HG03135 (cell line): ENCODE measurements around the gene MICAL3.
"Not testable (repeated sequence)": the region's sequence is repeated elsewhere in the genome, so short reads cannot be mapped to it uniquely, and the experiment has no call there.

Source experiments
- ATAC-seq: cut with Tn5 transposase; IDR thresholded peaks from one replicate; pipeline ENCODE4 v1.9.1; 2021; ENCODE audit warnings: mild to moderate bottlenecking, moderate library complexity; ENCODE audit not compliant: unreplicated experiment

MICAL3 gene

GRCh38 chr22:17939011-17939410 lies 85.3 kb downstream of the MICAL3 start:
- ATAC-seq: no peak

DNA sequence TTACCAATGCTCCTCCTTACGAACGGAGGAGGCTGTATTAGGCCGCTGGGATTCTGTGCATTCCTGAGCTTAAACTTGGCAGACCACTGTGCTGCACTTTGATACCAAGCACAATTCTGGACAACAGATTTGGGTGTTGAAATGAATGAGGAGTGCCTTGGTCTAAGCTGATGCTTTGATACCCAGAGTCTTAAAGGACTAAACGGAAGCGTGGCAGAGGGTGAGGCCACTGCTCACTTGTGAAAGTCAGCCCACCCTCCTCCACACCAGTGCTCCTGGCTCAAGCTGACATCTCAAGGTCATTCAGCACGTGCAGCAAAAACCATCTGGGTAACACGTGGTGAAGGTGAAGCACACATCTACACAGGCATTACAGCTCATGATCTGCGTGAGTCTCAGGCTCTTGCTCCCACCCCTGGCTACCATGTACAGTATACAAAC lies 85.9 kb downstream of the MICAL3 start:
- ATAC-seq: no peak

- ATAC-seq: not testable (repeated sequence)
Observed at GRCh38 chr22:17932457-17932856, 91.9 kb downstream of the MICAL3 start.

DNA sequence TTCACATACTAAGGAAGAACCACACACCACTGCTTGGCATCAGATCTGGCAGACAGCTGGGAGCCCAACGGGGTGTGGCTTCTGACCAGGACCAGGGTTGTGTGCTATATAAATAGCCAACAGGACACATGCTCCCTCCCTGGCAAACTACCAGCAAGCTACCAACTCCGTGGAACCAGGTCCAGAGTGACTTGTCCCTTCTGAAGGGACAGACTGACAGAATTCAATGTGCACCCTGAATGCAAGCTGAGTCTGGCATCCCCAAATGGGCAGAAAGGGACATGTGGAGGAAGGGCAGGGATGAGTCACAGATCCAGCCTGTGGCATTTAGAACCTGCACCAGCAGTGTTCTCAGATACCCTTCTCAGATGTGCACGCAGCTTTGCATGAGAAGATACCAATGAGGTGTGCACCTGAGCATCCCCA lies 92.9 kb downstream of the MICAL3 start:
- no peak for ATAC-seq

DNA sequence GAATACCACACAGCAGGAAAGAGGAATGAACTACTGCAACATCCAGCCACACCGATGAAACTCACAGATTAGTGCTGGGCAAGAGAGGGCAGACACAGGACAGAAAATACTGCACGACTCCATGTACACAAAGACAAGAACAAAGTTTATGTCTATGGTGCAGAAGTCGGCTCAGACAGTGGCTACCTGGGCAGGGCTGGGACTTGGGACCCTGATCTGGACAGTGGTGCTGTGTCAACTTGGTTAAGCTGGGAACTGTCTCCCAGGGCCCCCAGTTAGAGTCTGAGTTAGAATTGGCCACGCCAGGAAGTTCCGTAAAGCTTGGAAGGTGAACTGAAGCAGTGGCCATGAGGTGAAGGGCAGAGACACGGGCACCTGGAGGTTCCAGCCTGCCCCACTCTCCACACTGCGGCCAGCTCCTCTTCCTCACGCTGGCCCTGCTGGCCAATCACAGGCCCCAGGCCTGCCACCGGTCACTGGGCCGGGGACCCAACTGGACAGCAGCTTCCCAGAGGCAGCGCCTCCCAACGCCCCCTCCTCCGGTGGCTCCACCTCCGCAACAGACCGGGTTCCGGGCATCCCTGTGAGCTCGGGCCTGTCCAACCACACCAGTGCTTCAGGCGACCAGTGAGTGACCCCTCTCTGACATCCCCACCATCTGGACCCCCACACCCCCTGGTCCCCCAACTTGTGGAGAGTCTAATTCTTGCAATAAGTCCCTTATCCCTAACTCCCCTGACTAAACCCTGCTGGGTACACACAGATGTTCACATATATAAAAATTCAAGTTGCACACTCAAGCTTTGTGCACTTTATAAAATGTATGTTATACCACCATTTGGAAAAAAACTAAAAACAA lies 93.7 kb downstream of the MICAL3 start:
- no peak for ATAC-seq

DNA sequence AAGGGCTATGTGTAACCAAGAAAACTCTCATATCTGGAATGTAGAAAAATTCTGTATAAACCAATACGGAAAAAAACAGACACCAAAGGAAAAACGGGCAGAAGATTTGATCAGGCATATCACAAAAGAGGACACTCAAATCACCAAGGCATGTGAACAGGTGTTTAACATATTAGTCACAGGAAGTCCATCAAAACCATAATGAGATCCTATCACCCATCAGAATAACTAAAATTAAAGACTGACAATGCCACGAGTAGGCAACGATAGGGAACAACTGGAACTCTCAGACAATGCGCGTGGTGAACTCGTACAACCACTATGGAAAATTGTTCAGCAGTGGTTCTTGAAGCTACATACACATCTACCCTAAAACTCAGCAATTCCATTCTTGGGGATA lies 94.5 kb downstream of the MICAL3 start:
- ATAC-seq: no peak

GRCh38 chr22:17928391-17928790 lies 96.0 kb downstream of the MICAL3 start:
- ATAC-seq: no peak

- ATAC-seq: no peak
Observed at GRCh38 chr22:17927062-17927461, 97.3 kb downstream of the MICAL3 start.

DNA sequence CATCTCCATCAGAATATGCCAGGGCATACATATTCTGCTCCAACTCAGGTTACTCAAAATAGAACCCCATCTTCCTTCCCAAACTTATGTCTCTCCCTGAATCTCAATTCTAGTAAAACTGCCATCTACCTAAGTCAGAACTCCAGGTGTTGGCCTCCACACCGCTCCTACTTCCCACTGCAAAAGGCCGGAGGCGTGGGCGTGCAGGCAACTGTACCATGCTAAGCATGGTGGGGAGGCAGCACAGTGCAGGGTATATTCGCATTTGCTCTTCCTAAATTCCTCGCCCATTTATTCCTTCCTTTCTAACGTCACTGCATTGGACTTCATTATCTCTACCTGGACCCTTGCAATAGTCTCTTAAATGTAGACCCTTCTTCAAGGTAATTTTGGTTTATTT lies 97.8 kb downstream of the MICAL3 start:
- no peak for ATAC-seq

DNA sequence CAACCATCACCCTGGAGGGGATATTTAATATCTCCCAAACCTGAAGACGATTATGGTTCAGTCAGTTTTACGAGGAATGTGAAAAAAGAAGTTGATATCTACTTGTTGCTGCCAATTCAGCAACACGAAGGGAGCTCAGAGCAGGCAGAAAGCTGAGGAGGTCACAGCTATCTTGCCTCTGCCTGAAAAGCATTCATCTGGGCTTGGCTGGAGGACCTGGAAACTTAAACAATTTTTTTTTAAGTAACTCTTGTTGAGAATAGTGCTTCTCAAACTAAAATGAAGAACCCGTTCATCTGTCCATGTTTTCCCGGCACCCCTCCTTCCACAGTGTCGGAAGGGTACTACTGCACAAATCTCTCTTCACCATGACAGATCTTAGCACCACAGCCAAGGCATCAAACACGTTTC lies 98.9 kb downstream of the MICAL3 start:
- no peak for ATAC-seq

GRCh38 chr22:17924735-17925364 lies 99.5 kb downstream of the MICAL3 start:
- ATAC-seq: no peak

DNA sequence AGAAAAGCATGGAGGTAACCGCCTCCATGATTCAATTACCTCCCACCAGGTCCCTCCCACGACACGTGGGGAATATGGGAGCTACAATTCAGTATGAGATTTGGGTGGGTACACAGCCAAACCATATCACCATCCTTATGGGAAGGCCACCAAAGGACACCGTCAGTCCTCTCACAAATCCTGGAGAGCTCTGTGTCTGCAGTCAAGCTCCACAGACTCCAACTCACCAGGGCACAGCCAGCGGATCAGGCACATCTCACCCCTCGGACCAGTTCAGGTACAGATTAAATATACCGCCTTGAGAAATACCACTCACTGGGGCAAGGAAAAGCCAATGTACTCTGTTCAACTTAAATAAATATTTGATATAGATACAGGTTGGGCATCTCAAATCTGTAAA lies 100.3 kb downstream of the MICAL3 start:
- no peak for ATAC-seq

DNA sequence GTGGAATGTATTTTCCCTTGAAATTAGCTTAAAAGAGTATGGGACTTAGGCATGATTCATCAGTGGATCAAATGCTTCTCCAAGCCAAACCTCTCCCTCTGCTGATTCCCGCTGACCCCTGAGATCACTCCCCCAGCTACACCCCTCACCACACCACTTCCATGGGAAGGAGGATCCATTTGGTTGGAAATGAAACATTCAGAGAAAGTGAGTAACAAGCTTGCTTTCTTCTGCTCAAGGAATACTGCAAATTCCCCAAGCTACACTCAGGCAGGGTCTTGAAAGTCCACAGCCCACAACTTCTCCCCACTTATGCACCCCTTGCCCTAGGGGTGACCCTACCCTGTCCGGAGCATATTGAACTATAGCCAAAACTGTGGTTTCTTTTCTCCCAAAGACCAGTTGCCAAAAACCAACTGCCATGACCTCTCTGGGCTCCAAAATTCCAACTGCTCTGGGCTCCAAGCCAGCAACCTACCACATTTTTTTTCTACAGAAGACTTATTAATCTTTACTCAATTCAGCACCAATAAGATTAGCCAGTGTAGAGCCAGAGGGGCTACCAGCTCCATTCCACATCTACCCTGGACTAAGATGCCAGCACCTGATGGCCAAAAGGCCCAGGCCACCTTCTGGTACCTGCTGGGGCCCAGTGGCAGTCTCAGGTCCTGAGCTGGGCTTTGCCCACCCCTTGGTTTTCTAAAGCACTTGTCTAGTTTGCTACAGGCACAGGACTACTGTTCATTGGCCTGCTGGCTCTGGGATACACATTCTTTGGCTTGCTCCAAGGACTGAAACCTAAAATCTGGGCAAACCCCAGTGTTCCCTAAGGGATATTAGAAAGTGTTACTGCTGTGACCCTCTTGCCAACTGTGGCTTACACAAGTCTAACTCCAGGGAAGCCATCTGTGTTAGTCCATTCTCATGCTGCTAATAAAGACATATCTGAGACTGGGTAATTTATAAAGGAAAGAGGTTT lies 101.1 kb downstream of the MICAL3 start:
- no peak for ATAC-seq

GRCh38 chr22:17921871-17922821 lies 102.2 kb downstream of the MICAL3 start:
- ATAC-seq: no peak

DNA sequence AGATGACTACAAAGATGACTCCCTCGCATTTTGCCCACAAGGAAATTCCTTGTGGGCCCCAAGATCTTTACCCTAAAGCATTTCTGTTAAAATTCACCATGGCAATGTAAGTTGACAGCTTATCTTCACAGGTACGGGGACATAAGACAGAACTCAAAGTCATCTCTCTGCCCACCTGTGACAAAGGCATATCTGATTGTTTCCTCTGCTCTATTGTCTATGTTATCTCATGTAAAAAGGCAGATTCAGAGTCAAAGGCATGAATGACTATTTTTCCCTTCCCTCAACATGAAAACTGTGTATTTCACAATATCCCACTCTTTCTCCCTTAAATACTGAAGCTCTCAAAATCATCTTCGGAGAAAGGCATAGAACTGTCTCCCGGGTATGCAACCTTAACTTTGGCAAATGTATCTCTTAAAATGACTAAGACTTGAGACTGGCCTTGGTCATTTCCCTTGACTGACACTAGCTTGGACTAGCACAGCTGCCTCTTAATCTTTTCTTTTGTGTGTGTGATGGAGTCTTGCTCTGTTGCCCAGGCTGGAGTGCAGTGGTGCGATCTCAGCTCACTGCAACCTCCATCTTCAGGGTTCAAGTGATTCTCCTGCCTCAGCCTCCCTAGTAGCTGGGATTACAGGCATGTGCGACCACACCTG lies 103.2 kb downstream of the MICAL3 start:
- no peak for ATAC-seq

- ATAC-seq: no peak
Observed at GRCh38 chr22:17920145-17920605, 104.2 kb downstream of the MICAL3 start.

DNA sequence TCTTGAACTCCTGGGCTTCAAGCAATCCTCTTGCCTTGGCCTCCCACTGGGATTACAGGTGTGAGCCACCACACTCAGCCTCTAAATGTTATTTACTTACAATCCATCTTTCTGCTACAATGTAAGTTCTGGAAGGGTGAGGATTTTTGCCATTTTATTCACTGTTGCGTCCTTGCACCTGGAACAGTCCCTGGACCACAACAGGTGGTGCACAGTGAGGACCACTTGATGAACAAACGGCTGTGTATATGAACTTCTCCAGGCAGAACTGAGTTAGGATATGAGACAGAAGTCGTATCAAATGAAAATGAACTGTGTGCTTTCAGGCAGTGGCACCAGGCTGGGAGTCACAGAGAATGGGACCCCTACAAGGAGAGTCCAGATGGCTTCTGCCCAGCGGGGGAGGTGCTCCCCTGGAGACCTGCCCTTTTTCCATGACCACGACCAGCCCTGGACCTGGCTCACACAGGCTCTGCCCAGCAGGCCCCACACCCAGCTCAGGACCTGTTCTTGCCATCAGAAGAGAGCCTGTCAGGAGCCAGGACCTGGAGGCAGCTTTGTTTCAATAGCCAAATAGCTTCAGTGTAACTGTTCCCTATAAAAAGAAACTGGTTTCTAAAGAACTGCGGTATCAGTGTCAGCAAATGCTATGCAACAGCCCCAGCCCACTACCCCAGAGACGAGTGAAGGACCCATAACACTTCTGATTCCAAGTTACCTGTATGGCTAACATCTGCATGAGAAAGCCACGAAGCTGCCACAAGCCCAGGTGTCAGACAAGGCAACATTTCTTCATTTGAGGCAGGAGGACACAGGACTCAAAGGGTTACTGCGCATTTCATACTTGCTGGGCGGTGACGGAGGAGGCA lies 104.9 kb downstream of the MICAL3 start:
- ATAC-seq: no peak

GRCh38 chr22:17918840-17919239 lies 105.5 kb downstream of the MICAL3 start:
- no peak for ATAC-seq
